Measurements from ENCODE around the gene BBS1.
"Not testable (repeated sequence)": the region's sequence is repeated elsewhere in the genome, so short reads cannot be mapped to it uniquely, and the experiment has no call there.

Gene BBS1

DNA sequence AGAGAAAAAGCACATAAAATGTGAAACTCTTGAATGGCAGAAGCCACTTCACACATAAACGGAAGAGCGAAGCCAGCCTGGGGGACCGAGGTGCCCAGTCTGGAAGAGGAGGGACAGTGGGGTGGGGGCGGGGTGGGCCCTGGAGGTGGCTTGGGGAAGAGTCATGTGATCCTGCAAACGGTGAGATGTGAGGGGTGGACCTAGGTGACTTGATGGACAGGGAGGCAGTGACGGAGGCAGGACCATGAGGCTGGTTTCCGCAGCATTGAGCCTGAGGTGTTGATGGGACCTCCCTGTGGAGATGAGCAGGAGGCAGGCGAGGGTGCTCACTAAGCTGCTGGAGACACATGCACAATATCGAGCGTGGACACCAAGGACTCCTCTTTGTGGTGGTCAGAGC lies 18.6 kb downstream of the BBS1 start:
- DNase-seq, result no peak

DNA sequence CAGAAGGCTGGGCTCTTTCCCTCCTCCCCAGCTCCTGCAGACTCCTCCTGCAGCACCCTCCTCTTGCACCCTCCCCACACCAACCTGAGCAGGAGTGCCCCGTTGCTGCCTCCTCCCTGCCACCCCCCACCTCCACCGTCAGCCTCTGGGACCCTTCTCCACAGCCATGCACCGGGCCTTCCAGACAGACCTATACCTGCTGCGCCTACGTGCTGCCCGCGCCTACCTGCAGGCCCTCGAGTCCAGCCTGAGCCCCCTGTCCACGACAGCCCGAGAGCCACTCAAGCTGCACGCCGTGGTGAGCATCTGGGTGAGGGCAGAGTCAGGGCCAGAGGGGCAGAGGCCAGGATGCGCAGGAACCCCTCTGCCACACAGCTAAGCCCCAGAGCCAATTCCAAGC lies 19.2 kb downstream of the BBS1 start:
- no peak for DNase-seq

DNA sequence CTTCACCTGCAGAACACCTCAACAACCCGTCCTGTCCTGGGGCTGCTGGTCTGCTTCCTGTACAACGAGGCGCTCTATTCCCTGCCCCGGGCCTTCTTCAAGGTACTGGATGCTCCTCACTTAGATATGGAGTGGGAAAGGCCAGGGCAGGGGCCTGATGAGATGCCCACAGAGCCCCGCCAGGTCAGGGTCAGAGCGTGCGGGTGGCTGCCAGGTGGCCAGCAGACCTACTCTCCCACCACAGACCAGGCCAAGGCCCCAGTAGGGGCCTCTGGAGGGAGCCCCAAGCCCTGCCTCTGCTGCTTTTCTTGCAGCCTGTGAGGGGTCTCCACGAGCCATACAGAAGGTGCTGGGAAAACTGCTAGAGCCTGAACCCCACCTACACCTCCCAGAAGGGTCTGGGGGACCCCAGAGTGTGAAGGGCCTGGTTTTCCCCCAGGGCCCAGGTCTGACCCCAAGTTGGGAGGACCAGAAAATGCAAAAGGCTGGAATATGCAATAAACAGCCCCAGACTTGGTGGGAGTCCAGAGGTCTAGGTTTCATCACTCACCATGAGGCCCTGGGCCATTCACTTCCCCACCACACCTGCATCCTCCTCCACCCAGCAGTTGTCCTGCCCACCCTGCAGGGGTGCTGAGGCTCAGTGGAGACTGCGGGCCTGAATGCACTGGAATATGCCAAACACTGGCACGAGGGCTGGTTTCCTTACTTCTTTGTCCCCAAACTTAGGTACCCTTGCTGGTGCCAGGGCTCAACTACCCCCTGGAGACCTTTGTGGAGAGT lies 20.7 kb downstream of the BBS1 start:
- DNase-seq, result no peak

DNA sequence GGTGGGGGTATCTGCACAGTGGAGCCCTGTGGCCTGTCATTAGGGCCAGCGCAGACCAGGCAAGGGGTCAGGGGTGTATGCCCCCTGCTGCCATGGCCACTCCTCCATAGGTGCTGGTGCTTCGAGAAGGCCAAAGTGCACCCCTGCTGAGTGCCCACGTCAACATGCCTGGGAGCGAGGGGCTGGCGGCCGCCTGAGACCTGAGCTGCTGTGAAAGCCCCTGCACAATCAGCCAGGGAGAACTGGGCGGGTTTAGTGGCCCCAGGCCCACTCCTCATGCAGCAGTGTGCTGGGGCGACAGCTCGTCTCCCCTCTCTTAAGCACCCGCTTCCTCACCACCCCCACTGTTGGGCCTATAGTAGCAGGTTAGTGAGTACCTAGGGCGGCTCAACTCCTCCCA lies 21.4 kb downstream of the BBS1 start:
- DNase-seq, result no peak

DNA sequence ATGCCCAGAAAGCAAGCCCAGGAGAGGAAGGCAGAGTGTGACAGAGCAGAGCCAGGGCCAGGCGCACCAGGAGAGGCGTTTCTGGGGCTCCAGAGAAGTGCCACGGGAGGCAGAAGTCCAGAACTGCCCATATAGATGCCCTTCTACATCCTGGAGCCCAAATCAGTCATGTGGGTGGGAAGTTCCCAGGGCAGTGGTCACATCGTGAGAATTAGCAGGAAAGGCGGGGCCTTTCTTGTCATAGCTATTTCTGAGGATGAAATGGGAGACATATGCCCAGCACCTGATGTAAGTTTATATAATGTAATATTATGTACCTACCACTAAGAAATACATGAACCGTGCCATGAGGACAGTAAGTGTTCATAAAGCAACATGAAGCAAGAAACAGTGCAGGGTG lies 22.3 kb downstream of the BBS1 start:
- no peak for DNase-seq

DNA sequence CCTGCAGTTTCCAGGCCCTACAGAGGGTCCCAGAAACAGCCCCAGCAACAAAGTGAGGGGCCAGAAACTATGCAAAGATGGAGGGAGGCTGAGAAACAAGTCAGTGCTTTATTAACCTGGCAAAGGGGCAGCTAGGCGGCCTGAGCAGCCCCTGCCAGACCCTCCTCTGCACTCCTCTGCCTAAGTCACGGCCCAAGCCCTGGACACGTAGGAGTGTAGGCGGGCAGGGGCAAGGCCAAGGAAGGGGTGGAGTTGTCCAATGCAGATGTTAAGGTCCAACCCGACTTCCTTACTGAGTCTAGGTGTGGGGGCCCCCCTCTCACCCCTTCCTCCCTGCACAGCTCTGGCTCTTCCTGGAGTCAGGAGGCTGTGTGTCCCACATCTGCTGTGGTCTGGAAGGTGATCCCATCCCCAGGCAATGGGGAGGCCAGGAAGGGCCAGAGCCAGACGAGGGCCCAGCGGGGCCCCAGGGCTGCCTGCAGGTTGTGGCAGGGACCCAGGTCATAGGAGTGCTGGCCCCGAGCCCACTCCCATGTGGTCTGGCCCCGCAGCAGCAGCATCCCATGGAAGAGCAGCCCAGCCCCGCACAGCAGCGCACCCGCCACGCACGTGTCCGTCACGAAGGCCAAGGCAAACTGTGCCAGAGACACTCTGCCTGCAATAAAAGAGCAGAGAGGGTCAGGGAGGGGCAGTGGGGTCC lies 28.9 kb downstream of the BBS1 start:
- DNase-seq, result no peak

DNA sequence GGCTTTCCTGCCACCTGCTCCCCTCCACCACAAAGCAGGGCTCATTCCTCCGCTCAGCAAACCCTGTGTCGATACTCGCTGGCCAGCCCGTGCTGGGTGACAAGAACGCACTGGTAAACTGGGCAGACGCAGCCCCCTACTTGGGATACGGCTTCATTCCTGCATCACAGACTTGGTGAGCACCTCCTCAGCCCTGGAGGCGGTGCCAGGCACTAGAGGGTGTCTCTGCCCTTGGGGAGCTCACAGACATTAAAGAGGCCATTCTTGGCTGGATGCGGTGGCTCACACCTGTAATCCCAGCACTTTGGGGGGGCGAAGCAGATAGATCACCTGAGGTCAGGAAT lies 29.4 kb downstream of the BBS1 start:
- DNase-seq, result no peak

DNA sequence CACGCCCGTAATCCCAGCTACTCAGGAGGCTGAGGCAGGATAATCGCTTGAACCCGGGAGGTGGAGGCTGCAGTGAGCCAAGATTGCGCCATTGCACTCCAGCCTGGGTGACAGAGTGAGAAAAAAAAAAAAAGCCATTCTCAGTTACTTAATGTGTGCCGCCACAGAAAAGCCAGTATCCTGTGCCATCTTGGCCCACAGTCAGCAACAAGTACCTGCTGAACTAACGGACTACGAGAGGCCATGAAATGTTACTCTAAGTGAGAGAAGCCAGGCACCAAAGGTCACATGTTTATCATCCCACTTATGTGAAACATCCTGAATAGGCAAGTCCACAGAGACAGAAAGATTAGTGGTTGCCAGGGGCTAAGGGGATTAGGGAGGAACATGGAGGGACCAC lies 30.2 kb downstream of the BBS1 start:
- DNase-seq, result not testable (repeated sequence)

DNA sequence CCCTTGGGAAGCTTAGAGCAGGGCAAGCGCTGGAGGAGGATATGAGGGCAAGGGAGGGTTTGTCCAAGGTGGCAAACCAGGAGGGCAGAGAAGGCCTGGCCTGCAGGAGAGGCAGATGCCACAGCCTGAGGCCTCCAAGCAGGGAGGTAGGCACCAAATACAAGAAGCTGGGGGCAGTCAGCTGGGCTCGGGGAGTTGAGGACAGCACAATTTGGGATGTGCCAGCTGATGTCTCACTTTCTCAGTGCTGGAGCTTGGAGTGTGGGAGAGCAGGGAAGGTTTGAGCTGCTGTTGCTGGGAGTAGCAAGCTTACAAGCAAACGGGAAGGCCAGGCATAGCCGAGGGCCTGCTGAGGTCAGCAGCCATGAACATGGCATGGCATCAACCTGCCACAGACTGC lies 31.5 kb downstream of the BBS1 start:
- no peak for DNase-seq

DNA sequence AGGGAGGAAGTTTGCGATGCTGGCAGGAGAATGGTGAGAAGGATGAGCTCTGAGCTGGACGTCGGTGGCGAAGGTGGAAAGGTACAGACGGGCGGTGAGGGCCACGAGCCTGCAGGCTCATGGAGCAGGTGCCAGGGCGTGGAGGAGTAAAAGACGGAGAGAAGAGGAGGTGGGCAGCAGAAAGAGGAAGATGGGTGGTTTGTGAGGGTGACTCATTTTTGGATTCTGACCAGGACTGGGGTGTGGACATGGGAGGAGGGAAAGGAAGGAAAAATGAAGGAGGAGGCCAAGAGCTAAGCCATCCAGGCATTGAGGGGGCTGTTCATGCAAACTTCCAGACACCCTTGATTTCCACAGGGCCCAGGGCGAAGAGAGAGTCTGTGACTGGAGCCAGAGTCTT lies 31.9 kb downstream of the BBS1 start:
- no peak for DNase-seq

DNA sequence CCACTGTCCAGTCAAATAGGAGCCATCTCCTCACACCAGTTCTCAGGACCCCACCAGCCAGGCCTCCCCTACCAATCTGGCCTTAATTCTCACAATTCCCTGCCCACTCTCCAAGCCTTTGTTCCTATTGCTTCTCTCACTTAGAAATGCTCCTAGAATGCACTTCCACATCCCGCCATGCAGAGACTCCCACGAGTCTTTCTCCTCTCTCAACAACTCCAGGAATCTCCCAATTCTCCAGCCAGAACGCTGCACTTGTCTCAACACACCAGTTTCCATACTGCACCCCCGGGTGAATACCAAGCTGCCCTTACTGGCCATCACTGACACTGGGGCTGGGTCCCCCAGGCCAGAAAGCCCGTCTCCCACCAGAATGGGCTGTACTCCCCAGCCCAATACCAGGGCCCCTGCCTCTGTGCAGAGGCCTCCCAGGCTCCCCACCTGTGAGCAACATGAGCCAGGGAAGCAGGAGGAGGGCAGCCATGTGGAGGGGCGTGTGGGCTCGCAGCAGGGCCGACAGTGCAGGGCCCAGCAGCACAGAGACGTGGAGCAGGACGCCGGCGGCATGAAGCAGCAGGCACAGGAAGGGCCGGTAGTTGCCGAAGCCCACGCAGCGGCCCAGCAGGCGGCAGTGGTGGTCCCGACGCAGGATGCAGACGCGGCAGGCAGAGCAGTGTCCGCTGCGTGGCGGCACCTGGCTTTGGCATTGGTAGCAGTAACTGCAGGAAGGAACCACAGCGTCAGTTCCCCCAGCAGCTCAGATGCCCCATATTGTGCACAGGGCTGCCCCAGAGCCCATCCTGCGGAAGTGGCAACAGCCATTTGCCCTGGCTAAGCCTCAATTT lies 33.0 kb downstream of the BBS1 start:
- no peak for DNase-seq

DNA sequence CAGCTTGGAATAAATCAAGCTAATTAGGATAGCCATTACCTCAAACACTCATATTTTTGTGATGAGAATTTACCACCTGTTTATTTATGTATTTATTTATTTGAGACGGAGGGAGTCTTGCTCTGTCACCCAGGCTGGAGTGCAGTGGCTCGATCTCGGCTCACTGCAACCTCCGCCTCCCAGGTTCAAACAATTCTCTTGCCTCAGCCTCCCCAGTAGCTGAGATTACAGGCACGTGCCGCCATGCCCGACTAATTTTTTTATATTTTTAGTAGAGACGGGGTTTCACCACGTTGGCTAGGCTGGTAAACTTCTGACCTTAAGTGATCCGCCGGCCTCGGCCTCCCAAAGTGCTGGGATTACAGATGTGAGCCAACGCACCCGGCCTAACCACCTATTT lies 34.5 kb downstream of the BBS1 start:
- DNase-seq, result not testable (repeated sequence)

DNA sequence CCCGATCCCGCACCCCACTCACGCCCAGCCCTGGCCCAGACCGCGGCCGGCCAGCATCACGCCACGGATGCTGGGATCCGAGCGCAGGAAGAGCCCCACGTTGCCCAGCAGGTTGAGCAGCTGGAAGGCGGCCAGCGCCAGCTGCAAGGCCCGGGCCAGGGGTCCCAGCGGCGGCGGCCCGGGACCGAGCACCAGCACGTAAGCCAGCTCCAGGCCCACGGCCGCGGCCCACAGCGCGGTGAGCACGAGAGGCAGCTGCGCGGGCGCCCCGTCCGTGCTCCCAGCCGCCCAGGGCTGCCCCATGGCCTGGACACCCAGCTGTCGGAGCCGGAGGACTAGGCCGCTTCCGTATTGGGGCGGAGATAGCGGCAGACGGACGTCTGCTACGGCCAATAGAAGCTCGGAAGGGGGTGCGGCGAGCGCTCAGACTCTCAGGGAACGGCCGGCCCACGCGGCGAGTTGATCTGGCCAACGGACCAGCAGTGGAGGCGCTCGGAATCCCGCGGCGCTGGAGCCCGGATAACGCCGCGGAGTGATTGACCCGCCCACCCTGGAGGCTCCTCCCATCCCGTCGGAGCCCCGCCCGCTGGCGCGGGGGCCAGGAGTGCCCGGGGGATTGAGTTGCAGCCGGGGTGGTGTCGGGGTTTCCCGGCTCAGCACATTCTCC lies 35.4 kb downstream of the BBS1 start, which contains the start of gene ZDHHC24:
Gene ZDHHC24, minus strand, starts transcription at position 348 of the 667 bp plus-strand sequence. Its CDS starts 45 bp downstream, at position 303.
- peak; percentile 61 for DNase-seq

DNA sequence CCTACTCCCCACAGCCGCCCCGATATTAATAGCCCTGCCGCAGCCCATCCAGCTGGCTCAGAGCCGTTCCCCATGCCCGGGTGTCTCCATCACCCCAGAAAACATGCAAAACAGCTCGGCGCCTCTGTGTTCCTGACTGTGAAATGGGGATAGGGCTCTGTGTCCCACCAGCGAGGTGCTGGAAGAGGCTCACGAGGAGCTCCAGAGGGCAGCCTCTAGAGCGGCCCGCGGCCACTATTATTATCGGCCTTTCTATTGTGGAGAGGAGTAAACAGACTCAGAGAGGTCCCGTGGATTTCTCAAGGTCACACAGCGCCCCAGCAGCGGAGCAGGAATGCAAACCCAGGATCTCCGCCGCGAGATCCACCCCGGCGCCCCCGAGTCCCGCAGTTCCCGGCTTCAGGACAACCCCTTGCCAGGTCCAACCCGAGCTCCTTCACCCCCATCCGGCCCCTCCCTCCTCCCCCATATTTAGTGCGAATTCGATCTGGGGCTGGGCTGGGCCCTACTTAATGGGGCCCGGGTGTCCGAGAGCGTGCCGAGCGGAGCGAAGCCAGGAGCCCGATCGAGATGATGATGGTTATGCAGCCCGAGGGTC lies 36.0 kb downstream of the BBS1 start, which contains the start of gene ACTN3:
Gene ACTN3, plus strand, starts transcription at position 536 of the 598 bp plus-strand sequence. Its CDS starts 35 bp downstream, at position 571.
- no peak for DNase-seq

DNA sequence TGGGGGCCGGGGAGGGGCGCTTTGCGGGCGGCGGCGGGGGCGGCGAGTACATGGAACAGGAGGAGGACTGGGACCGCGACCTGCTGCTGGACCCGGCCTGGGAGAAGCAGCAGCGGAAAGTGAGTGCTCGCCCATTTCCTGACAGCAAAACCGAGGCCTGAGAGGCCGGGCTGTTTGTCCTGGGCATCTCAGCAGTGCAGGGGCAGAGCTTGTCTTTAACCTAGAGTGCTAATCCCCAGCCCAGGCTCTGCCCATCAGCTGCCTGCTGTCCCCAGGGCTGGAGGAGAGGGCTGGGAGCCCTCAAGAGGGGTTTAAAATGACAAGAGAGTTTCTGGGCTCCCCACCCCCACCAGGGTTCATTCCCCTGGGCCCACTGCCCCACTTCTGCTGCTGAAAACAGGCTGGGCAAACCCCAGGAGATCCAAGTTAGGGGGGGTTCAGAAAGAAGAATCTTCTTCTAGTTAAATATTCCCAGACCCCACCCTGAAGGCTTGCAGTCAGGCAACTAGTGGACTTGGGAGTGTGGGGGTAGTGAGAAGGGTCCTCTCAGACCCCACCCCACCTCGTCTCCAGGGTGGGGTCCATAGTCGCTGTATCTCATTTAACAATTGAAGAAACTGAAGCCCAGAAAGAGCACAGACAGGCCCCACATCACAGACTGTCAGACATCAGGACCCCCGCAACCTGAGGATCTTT lies 36.7 kb downstream of the BBS1 start:
- DNase-seq, result no peak

DNA sequence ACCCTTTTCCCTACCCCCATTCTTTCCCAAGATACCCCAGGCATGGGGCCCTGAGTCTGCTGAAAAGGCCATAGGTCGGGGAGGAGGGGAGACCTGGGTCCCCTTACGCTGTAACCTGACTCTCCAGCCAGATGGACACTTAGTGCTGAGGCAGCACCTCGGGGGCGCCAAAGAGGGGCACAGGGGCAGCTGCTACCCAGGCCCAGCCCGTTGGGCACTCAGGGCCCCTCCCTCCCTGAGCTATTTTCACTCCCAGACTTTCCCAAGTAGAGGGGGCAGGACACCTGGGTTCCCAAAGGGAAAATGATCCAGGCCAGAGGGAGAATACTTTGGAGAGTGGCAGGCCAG lies 37.2 kb downstream of the BBS1 start:
- no peak for DNase-seq

DNA sequence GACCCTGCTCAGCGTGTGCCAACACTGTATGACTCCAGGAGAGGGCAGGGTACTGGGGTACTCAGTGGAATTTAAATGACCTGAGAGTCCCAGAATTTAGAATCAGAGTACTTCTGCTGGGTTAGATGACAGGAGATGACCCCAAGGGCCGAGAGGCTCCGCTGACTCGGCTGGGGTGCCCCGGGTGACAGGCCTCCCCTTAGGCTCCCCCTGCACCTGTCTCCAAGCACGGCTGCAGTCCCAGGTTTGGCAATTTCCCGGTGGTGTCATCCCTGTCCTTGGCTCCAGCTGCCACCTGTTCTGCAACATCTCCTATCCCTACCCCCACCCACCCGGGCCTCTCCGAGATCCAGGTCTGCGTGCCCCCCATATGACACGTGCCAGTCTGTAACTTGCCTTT lies 37.6 kb downstream of the BBS1 start:
- DNase-seq, result no peak

DNA sequence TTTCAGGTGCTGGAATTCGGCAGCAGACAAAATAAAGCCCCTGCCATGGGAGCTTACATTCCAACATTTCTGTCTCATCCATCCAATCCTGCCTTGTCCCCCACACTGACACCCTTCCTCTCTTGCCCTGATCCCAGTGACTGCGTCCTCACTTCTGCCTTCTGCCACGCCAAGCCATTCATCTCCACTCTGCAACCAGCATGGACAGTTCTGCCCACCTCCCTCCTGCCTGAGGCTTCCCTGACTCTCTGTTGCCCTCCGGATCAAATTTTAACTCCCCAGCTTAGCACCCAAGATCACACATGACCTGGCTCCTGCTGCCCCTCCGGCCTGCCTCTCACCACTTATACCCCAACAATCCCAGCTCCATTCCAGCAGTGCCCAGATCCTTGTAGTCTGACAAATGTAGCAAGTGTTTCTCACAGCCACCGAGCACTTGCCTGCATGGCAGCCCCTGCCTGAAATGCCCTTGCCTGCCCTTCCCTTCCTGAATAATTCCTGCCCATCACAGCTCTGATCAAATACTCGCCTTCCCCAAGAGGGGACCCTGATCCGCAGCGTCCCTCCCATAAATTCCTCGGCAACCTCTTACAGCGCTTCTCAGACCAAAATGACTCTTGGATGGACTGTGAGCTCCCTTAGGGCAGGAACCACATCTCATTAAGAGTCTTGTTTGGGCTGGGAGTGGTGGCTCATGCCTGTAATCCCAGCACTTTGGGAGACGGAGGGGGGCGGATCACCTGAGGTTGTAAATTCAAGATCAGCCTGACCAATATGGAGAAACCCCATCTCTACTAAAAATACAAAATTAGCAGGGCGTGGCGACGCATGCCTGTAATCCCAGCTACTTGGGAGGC lies 38.6 kb downstream of the BBS1 start:
- DNase-seq, result no peak

DNA sequence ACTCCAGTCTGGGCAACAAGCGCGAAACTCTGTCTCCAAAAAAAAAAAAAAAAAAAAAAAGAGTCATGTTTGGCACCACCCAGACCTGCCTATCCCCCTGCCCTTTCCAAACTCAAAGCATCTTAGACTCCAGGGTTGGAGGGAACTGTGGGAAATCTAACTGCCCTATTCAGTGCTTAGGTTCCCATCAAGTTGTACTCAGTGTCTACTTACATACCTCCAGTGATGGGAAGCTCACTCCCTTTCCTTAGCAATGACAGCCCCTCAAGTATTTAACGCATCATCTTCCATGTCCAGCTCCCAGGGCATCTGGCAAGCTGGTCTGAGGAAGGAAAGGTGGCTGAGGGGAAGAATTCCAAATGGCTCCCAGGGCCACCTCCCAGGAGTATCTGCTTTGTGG lies 39.3 kb downstream of the BBS1 start:
- DNase-seq, result no peak

DNA sequence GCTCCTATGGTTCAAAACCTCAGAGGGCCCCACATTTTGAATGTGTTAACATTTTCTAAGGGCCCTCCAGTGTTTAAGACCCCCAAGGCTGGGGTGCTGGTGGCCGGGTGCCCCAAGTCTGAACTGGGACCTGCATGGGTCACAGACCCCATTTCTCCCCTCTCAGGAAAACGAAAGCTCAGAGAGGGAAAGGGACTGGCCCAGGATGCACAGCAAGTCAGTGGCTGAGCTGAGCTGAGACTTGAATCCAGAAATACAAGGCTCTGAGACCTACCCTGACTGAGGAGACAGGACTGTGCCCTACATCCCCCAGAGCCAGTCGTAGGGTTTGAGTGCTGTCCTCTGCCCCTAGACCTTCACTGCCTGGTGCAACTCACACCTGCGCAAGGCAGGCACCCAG lies 40.5 kb downstream of the BBS1 start:
- DNase-seq, result no peak

DNA sequence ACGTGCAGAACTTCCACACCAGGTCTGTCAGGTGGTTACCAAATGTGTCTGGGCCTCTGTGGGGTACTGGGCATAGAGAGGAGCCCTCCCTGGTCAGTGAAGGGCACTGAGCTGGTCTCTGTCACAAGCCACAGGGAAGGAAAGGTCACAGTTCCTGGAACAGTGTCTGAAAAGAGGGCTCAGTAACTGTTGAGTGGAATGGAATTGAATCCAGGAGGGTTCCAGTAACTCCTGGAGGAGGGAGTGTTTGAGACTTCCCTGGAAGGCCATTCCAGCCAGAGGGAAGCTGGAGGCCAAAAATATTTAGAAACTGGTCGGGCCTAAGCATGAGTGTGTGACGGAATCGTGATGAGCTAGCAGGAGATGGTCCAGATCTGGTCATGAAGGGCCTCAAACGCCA lies 44.2 kb downstream of the BBS1 start:
- no peak for DNase-seq
